HG03354 (cell line): ENCODE data around the gene GIMD1.
A peak's percentile ranks its signal among the peaks of the same experiment; 100 is the strongest.
"Not testable (repeated sequence)": the region's sequence is repeated elsewhere in the genome, so short reads cannot be mapped to it uniquely, and the experiment has no call there.

Experiments
- ATAC-seq: cut with Tn5 transposase; IDR thresholded peaks from one replicate; pipeline ENCODE4 v1.9.1; 2021; ENCODE audit warnings: mild to moderate bottlenecking; ENCODE audit not compliant: unreplicated experiment, poor library complexity, severe bottlenecking

The GIMD1 gene

DNA sequence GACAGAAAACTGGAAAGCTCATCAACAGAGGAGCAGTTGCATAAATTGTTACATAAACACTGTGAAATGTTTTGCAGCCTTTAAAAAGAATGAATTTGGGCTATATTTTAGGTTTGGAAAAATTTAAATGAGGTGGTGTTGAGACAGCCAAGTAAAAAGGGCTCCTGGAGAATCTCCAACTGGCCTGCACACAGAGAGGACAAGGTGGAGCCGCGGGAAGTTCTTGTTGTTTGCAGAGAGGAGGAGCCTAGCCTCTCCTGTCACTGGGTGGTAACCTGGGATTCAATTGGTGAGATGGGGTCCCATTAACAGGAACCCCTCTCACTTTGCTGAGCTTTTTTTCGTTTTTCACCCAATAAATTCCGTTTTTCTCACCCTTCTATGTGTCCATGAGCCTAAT is 13.4 kb downstream of the GIMD1 start:
- no peak for ATAC-seq

DNA sequence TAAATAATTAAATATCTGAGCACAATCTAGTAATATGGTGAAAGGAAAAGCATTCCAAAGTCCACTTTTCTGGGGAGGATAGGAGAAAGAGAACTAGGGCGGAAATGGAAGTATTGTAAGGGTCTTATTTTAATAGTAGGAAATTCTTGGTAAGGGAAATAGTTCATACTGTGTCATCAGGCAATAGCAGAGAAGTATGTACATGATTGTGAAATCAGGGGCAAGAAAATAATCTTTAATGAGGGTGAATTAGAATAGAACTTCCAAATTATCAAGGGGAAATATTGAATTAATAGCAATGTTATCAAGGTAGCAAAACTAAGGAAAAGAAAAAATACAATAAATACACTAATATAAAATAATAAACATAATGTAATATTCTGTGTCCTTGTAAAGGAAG is 14.8 kb downstream of the GIMD1 start:
- ATAC-seq, result no peak

DNA sequence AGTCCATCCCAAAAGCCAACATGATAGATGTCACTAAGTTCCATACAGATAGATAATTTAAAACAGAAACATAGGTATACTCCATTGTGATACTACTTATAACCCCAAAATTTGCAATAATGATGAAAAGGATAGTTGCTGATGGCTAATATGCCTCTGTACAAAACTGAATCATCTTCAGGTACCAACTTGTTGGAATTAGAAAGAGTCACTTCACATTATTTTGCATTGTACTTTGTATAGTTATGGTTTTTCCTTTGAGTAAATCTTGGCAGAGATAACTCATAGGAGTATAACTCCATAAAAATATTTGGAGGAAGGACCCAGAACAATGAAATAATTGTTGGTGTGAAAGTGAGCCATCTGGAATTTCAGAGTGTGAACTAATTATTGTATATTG is 17.6 kb downstream of the GIMD1 start:
- no peak for ATAC-seq

DNA sequence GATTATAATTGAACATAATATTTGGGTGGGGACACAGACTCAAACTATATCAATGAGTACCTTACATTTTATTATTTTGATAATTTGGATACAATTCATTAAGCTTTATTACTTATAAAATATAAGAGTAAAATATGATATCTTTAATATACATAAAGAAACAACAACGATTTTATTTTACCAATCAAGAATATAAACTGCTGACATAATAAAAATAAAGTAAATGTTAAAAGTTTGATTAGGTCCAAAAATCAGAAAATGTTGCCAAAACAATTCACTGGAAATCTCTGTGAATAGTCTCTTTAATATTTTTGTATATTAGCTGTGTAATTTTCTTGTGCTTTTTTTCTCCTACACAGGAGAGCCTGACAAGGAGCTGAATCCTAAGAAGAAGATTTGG is 21.4 kb downstream of the GIMD1 start:
- no peak for ATAC-seq

DNA sequence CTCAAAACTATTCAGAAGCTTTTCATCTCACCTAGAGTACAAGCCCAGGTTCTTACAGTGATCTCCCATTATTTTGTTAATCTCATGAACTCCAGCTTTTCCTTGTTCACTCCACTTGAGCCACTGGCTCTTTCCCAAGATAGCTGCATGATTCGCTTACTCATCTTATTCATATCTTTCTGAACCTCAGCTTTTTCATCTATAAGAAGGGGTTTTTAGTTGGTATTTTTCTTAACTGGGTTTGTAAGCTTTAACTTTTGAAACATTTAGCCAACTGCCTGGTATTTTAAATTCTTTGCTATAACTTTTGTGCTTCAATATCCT is 24.0 kb downstream of the GIMD1 start:
- no peak for ATAC-seq

DNA sequence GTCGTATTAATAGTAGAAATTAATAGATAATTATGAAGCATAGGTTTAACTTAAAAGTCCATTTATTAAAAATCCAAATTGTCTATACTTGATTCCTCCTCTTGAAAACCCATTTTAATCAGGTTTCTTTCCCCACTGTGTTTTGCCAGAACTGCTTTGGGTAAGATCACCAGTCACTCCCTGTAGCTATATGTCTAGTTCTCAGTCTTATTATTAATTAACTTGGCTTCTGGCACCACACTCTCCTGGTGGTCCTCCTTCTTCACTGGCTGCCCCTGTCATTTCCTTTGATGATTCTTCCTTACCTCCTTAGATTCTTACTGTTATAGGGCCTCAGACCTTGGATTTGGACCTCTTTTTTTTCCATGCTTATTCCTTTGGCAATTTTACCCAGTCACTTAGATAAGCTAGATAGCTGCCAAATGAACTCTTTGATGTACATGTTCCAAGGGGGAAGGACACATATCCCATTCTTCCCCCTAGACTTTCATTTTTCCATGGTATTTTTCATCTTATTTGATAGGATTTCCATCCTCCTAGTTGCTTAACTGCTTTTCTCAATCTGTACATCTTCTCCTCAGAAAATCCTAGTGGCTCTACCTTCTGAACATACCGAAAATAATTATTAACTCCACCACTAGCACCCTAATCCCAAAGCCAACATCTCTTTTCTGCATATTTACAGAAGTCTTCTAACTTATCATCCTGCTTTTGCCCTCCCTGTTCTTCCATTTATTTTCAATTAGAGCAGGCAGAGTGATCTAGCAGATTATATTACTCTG is 24.5 kb downstream of the GIMD1 start:
- ATAC-seq, result peak; percentile 54

DNA sequence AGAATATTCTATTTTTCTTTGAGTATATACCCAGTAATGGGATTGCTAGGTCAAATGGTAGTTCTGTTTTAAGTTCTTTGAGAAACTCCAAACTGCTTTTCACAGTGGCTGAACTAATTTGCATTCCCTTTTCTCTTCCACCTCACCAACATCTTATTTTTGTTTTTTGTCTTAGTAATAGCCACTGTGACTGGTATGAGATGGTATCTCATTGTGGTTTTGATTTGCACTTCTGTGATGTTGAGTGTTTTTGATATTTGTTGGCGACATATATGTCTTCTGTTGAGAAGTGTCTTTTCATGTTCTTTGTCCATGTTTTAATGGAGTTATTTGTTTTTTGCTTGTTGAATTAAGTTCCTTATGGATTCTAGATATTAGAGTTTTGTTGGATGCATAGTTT is 27.8 kb downstream of the GIMD1 start:
- no peak for ATAC-seq

DNA sequence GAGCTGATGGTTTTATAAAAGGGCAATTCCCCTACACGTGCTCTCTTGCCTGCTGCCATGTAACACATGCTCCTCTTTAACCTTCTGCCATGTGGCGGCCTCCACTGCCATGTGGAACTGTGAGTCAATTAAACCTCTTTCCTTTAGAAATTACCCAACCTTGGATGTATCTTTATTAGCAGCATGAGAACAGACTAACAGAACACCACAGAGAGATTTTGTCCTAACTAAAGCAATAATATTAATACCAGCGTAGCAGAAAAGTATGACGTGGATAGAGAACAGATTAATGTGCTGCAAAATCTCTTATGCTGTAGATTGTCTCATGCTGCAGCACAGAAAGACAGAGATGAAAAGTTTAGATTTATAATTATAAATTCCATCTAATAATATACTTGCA is 29.1 kb downstream of the GIMD1 start:
- ATAC-seq, result no peak

DNA sequence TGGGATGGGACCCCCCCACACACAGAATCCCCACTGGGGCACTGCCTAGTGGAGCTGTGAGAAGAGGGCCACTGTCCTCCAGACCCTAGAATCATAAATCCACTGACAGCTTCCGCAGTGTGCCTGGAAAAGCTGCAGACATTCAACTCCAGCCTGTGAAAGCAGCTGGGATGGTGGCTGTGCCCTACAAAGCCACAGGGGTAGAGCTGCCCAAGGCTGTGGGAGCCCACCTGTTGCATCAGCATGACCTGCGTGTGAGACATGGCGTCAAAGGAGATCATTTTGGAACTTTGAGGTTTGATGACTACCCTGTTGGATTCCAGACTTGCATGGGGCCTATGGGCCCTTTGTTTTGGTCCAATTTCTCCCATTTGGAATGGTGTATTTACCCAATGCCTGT is 29.9 kb downstream of the GIMD1 start:
- no peak for ATAC-seq

DNA sequence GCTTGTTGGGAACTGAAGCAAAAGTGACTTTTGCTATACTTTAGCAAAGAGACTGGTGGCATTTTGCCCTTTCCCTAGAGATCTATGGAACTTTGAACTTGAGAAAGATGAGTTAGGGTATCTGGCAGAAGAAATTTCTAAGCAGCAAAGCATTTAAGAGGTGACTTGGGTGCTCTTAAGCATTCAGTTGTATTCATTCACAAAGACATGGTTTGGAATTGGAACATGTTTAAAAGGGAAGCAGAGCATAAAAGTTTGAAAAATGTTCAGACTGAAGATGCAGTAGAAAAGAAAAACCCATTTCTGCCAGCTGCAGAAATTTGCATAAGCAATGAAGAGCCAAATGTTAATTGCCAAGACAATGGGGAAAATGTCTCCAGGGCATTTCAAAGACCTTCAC is 30.7 kb downstream of the GIMD1 start:
- ATAC-seq, result no peak

DNA sequence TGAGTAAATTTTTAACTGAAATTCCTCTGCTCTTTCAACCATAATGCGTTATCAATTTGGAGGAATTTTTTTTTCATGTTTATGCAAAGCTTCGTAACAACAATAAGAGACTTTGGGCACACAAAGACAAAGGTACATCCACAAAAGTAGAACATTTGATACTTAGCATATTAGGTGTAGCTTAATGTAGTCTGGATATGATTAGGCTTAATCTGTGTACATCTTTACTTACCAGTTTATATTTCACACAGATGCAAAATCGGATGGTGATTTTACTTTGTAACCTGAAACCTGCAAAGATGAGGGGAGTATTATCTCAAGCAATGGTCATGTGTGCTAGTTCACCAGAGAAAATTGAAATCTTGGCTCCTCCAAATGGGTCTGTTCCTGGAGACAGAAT is 32.0 kb downstream of the GIMD1 start:
- no peak for ATAC-seq

DNA sequence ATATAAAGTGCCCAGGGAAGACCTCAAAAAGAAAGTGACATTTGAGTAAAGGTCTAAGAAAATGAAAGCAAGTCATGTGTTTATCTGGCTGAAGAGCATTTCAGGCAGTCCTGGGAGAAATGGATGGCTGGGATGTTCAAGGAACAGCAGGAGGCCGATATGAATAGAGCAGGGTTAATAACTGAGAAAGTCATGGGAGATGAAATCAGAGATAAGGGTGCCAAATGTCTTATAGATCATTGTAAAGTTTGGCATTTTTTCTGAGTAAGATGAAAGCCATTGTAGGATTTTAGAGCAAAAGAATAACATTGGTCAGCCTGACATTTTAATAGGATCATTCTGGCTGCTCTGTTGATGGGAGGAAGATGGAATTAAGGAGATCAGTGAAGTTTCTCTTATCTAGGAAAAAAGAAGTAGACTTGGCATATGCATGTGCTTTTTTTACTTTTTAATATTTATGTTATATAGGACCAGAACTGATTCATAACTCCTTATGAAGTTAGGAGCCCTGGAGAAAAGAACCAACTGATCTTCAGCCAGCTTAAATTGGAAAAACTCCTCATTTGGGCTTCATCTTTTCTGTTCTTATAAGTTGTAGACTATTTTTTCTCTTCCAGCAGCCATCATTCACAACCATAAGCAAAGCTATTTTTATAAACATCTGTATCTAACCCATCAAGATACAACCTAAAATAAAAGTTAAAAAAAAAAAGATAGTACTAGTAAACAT is 33.7 kb downstream of the GIMD1 start:
- no peak for ATAC-seq

DNA sequence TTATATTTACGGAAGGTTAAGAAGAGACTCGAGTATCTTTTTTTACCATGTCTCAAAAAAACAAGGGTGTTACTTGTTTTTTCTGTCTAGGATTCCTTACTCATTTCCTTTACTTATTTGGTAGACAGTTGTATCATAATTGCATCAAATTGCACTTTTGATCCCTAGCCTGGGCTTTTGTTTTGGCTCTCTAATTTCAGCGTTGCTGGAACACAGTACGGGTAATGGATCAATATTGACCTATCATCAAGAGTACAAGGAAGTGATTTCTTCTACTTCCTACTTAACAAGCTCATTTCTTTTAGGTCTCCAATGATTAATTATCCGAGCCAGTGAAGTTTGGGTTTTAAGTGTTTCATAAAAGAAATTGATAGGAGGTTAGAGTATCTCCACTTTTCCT is 35.4 kb downstream of the GIMD1 start:
- ATAC-seq, result no peak

DNA sequence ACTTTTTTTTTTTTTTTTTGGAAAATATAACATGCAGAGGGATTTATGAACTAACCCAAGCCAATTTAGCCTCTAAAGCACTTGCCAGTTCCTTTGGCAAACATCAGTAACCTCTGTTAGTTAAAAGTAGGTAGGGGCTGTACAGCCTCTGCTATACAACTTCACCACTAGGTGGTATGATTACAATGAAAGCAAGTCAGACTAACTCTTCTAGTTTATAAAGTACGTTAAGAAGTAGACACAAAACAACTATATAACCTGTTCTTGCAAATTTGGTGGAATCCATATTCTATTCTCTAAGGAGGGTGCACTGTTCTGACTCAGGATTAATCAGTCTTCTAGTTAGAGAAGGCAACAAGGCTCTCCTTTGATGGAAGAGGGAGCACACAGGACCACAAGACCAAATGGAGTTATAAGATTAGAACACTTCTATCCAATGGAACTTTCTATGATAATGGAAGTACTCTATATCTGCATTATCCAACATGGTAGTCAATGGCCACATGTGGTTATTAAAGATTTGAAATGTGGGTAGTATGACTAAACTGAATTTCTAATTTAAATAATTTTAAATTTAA is 39.4 kb downstream of the GIMD1 start:
- ATAC-seq, result peak; percentile 92

DNA sequence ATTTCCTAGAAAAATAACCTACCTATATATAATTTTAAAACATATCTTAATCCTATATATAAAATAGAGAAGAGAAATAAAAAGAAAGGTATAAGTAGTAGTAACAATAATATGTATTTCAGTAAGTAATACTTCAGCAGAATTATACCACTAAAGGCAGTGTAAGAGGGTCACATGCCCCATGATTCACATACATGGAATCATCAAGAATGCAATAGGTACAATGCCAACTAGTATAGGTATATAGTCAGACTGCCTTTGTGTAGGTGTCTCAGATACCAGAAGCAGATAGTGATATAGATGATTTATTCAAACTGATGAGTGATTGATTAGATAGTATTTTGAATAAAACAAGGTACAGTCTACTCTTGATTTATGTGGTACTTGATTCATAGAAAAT is 42.8 kb downstream of the GIMD1 start:
- no peak for ATAC-seq

DNA sequence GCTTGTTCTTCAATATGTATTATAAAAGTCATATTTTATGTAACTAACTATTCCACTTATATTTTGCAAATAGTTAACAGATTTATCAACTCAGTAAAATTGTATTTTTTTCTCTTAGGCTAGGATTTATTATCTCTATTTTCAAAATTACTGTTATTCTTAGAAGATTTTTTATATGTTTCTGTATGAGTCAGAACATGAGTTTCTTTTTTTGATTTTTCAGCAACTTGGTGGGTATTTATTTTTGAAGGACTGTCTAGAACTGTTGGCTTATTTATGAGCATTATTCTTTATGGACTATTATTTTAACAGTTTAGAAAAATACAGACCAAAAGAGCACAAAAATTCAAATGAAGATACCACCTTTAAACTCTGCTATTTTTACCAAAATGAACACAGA is 45.5 kb downstream of the GIMD1 start:
- ATAC-seq, result no peak

DNA sequence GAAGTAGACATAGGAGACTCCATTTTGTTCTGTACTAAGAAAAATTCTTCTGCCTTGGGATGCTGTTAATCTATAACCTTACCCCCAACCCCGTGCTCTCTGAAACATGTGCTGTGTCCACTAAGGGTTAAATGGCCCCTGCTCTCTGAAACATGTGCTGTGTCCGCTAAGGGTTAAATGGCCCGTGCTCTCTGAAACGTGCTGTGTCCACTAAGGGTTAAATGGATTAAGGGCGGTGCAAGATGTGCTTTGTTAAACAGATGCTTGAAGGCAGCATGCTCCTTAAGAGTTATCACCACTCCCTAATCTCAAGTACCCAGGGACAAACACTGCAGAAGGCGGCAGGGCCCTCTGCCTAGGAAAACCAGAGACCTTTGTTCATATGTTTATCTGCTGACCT is 46.8 kb downstream of the GIMD1 start:
- ATAC-seq, result not testable (repeated sequence)

DNA sequence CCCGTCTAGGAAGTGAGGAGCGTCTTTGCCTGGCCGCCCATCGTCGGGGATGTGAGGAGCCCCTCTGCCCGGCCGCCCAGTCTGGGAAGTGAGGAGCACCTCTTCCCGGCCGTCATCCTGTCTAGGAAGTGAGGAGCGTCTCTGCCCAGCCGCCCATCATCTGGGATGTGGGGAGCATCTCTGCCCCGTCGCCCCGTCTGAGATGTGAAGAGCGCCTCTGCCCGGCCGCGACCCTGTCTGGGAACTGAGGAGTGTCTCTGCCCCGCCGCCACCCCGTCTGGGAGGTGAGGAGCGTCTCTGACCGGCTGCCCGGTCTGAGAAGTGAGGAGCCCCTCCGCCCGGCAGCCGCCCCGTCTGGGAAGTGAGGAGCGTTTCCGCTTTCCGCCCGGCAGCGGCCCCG is 47.4 kb downstream of the GIMD1 start:
- not testable (repeated sequence) for ATAC-seq

DNA sequence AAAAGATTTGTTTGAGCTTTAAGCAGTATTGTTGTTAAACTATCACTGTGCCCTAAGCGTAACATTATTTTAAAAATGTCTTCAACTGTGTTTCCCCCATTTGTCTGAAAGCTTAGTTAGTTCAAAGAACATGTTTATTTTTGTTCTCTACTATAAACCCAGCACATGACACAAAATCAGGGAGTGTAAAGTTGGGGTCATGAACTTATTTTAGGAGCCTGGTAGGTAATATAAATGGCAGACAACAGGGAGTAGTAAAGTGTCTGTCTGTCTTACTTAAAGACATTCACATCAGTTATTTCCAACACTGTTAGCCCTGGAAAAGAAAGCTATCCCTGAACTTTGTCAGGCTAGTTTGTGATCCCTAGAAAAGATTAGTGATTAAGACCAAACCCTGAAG is 48.3 kb downstream of the GIMD1 start:
- ATAC-seq, result no peak

DNA sequence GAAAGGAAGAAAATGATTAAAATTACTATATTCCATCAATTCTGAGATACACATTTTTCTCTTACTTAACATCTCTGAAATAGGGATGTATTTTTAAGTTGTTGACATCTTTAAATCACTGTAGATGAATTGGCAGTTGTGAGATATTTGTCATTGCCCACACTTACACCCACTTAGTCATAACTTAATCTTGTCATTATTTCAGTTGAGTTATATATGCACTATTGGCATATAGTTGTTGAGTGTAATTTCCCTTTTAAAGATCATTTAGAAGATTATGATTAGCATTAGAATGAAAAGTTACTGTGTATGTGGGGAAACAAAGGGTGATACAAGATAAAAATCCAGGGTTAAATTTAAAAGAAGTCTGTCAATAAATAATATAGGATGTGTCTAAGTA is 50.1 kb downstream of the GIMD1 start:
- ATAC-seq, result no peak

DNA sequence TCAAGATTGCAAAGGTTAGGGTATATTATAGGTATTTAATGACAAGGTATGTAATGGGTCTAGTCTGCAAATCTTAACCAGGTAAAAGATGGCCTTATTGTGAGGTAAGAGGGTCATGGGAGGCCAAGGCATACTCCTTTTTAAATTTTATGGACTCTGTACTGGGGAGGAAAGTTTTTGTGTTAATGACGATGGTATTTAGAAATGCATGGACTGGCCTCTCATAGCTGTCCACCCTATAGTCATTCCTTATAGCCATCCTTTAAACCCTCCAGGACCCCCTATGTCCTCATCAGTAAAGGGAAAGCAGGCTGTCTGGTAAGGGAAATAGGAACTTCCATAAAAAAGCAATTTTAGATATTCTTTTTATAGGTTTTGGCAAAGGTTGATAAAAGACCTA is 50.8 kb downstream of the GIMD1 start:
- no peak for ATAC-seq
